Measurements from ENCODE around the gene SAMD4A.

Gene SAMD4A

DNA sequence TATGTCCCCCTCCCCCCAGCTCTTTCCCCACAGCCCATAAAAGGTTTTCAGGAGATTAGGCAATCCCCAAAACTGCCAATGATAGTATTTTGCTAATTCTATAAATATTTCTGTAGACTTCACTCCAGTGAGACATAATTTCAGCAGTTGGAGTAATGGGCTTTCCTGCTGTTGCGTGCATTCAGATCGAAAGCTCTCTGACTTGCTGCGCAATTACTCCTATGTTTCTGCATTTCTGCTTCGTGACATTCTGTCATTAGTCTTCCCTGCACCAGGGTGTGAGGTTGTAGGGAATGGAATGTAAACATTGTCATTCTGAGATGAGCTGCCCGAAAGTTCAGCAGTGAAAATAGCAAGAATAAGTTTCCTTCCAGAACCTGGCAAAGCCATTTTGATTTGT, 58.2 kb downstream of the SAMD4A start:
- ChIA-PET POLR2A (interaction anchor here (0.7 to 1.7 kb wide), 2 partner anchors 59 to 116 kb away, joined by 3 to 11 read pairs; partner anchors contain the start of genes CGRRF1 and SAMD4A), CTCF (interaction anchor here (0.7 to 0.8 kb wide), 2 partner anchors 14 to 228 kb away, joined by 3 read pairs; partner anchors contain the start of gene CDKN3)
- TF ChIP-seq HDGF (IDR thresholded peaks at IDR 0.05; ENCODE audit: borderline replicate concordance) (no peak), CTBP1 (IDR thresholded peaks at IDR 0.05; ENCODE audit: borderline replicate concordance) (no peak), BHLHE40 (IDR thresholded peaks at IDR 0.05; ENCODE audit: borderline replicate concordance) (no peak), L3MBTL2 (conservative IDR thresholded peaks at IDR 0.05) (no peak), TARDBP (IDR thresholded peaks at IDR 0.05) (no peak), SUZ12 (IDR thresholded peaks at IDR 0.05) (no peak), FOXK2 (IDR thresholded peaks at IDR 0.05) (no peak), ELF4 (IDR thresholded peaks at IDR 0.05) (no peak), FOXM1 (IDR thresholded peaks at IDR 0.05; ENCODE audit: borderline replicate concordance) (no peak), NFRKB (IDR thresholded peaks at IDR 0.05) (no peak), LEF1 (IDR thresholded peaks at IDR 0.05; ENCODE audit: borderline replicate concordance) (no peak), ZNF384 (IDR thresholded peaks at IDR 0.05) (no peak)
- TF ChIP-seq, protein P1, sequence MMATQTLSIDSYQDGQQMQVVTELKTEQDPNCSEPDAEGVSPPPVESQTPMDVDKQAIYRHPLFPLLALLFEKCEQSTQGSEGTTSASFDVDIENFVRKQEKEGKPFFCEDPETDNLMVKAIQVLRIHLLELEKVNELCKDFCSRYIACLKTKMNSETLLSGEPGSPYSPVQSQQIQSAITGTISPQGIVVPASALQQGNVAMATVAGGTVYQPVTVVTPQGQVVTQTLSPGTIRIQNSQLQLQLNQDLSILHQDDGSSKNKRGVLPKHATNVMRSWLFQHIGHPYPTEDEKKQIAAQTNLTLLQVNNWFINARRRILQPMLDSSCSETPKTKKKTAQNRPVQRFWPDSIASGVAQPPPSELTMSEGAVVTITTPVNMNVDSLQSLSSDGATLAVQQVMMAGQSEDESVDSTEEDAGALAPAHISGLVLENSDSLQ (IDR thresholded peaks at IDR 0.05) = no peak
- DNase-seq (ENCODE audit: extremely low spot score) = no peak

DNA sequence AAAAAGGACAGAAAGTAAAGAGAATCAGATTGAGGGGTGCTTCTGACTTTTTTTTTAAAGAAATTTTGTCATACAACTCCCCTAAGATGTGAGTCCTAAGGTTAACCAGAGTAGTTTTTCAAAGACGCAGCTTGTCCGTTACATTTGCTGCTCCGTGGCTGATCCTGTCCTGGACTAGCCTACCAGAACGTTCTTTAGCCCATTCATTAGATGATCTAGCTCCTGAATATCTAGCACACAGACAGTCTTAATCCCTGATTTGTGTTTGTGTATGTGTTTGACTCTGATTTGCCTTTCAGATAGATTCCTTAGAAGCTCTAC, 60.3 kb downstream of the SAMD4A start:
- ChIA-PET POLR2A (interaction anchor here (0.6 kb wide), 1 partner anchor 973 kb away, joined by 3 read pairs; no protein-coding TSS in a partner anchor), CTCF (no interaction called here)
- TF ChIP-seq LEF1 (IDR thresholded peaks at IDR 0.05; ENCODE audit: borderline replicate concordance) (no peak), TARDBP (IDR thresholded peaks at IDR 0.05) (no peak), L3MBTL2 (conservative IDR thresholded peaks at IDR 0.05) (no peak), SUZ12 (IDR thresholded peaks at IDR 0.05) (no peak), HDGF (IDR thresholded peaks at IDR 0.05; ENCODE audit: borderline replicate concordance) (no peak), FOXK2 (IDR thresholded peaks at IDR 0.05) (no peak), ARNT (IDR thresholded peaks at IDR 0.05) (no peak), FOXA1 (IDR thresholded peaks at IDR 0.05) (no peak), ZNF384 (IDR thresholded peaks at IDR 0.05) (no peak), BHLHE40 (IDR thresholded peaks at IDR 0.05; ENCODE audit: borderline replicate concordance) (no peak), FOXM1 (IDR thresholded peaks at IDR 0.05; ENCODE audit: borderline replicate concordance) (no peak), NFRKB (IDR thresholded peaks at IDR 0.05) (no peak), SP1 (IDR thresholded peaks at IDR 0.05) (no peak), ELF4 (IDR thresholded peaks at IDR 0.05) (no peak), CTBP1 (IDR thresholded peaks at IDR 0.05; ENCODE audit: borderline replicate concordance) (no peak)
- TF ChIP-seq, protein P1 (IDR thresholded peaks at IDR 0.05) = no peak
- DNase-seq (ENCODE audit: extremely low spot score) = no peak

DNA sequence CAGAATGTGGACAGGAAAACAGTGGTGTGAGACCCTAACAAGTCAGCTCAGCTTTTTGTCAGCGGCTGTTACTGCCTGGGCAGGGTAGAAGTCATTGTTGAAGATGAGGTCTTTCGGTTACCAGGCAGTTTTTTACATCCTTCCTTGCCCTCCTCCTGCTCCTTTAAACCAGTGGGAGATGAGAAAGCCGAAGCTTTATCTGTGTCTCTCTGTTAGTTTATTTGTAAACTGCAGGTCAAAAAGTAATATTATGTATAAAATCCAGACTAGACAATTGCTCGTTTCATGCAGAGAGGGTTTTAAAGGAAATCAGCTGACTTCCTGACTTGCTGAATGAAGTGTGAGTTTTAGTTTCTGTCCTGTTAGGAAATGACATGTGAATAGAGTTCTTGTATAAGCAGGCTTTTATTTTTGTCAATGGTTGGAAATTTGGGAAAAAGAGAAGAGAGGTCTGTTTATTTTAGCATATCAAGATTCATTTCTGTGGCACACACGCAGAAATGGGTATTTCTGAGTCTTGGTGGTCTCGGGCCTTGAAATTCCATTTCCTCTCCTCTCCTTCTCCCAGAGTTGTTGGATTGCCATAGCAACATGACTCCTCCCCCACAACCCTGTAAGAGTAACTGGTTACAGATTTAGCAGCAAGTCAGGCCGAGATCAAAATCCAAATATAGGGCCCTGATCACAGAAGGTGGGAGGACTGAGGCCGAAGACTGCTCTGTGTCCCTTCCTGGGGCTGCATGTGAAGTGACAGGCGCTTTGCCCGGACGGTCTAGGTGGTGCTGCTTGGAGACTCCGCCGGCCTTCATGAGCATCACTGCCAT, 60.8 kb downstream of the SAMD4A start:
- no peak for DNase-seq (ENCODE audit: extremely low spot score)
- no peak for TF ChIP-seq TARDBP (IDR thresholded peaks at IDR 0.05)
- no peak for TF ChIP-seq LEF1 (IDR thresholded peaks at IDR 0.05; ENCODE audit: borderline replicate concordance)
- no peak for TF ChIP-seq FOXK2 (IDR thresholded peaks at IDR 0.05)
- TF ChIP-seq ZNF384 (IDR thresholded peaks at IDR 0.05) = no peak
- TF ChIP-seq CTBP1 (IDR thresholded peaks at IDR 0.05; ENCODE audit: borderline replicate concordance) = no peak
- no peak for TF ChIP-seq ARNT (IDR thresholded peaks at IDR 0.05)
- TF ChIP-seq FOXA1 (IDR thresholded peaks at IDR 0.05) = no peak
- no peak for TF ChIP-seq ELF4 (IDR thresholded peaks at IDR 0.05)
- TF ChIP-seq L3MBTL2 (conservative IDR thresholded peaks at IDR 0.05) = no peak
- no peak for TF ChIP-seq SP1 (IDR thresholded peaks at IDR 0.05)
- TF ChIP-seq, protein P1 (IDR thresholded peaks at IDR 0.05) = no peak
- TF ChIP-seq HDGF (IDR thresholded peaks at IDR 0.05; ENCODE audit: borderline replicate concordance) = no peak
- no peak for TF ChIP-seq SUZ12 (IDR thresholded peaks at IDR 0.05)
- POLR2A ChIA-PET = interaction anchor here (0.6 to 0.7 kb wide), 2 partner anchors 16 to 79 kb away, joined by 3 read pairs; no protein-coding TSS in a partner anchor
- CTCF ChIA-PET = no interaction called here

DNA sequence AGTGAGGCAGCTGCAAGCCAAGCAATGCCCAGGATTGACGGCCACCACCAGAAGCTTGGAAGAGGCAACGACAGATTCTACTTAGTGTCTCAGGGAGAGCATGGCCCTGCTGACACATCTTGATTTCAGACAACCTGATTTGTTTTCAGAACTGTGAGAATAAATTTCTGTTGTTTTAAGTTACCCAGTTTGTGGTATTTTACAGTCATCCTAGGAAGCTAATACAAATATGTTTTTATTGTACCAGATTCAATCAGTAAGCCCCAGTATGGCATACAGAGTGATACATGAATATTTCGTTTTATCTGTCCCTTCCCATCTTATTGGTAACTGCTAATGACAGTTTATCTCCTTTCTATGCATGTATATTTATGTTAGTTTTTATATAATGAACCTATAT, 62.3 kb downstream of the SAMD4A start:
- TF ChIP-seq LEF1 (IDR thresholded peaks at IDR 0.05; ENCODE audit: borderline replicate concordance) (no peak), FOXK2 (IDR thresholded peaks at IDR 0.05) (no peak), ZNF384 (IDR thresholded peaks at IDR 0.05) (no peak), NFRKB (IDR thresholded peaks at IDR 0.05) (no peak), SP1 (IDR thresholded peaks at IDR 0.05) (no peak), SUZ12 (IDR thresholded peaks at IDR 0.05) (no peak), FOXA1 (IDR thresholded peaks at IDR 0.05) (no peak), HDGF (IDR thresholded peaks at IDR 0.05; ENCODE audit: borderline replicate concordance) (no peak), TARDBP (IDR thresholded peaks at IDR 0.05) (no peak), BHLHE40 (IDR thresholded peaks at IDR 0.05; ENCODE audit: borderline replicate concordance) (no peak), FOXM1 (IDR thresholded peaks at IDR 0.05; ENCODE audit: borderline replicate concordance) (no peak), ARNT (IDR thresholded peaks at IDR 0.05) (no peak), L3MBTL2 (conservative IDR thresholded peaks at IDR 0.05) (no peak), CTBP1 (IDR thresholded peaks at IDR 0.05; ENCODE audit: borderline replicate concordance) (no peak), ELF4 (IDR thresholded peaks at IDR 0.05) (no peak)
- TF ChIP-seq, protein P1 (IDR thresholded peaks at IDR 0.05) = no peak
- ChIA-PET CTCF (no interaction called here), POLR2A (no interaction called here)
- DNase-seq (ENCODE audit: extremely low spot score) = no peak

Measured in HEK293T (cell line).